Fibroblast of mammary gland (primary cell): ENCODE measurements around the gene EPN1.

ENCODE experiments used
- DNase-seq: peaks from one replicate; pipeline ENCODE4 v3.0.0-alpha.2; 2010; ENCODE audit warnings: low read depth
- H3K4me3 ChIP-seq: 2 replicates; pipeline ENCODE4 v1.5.1; 2011; ENCODE audit warnings: low read depth, mild to moderate bottlenecking, low read length, moderate library complexity; ENCODE audit not compliant: control insufficient read depth
- TF ChIP-seq, protein P1 (sequence below): conservative IDR thresholded peaks from 2 replicates; pipeline ENCODE4 v1.5.1; 2011; ENCODE audit warnings: low read depth, low read length, inconsistent platforms; ENCODE audit not compliant: control insufficient read depth, insufficient read depth

EPN1 gene

DNA sequence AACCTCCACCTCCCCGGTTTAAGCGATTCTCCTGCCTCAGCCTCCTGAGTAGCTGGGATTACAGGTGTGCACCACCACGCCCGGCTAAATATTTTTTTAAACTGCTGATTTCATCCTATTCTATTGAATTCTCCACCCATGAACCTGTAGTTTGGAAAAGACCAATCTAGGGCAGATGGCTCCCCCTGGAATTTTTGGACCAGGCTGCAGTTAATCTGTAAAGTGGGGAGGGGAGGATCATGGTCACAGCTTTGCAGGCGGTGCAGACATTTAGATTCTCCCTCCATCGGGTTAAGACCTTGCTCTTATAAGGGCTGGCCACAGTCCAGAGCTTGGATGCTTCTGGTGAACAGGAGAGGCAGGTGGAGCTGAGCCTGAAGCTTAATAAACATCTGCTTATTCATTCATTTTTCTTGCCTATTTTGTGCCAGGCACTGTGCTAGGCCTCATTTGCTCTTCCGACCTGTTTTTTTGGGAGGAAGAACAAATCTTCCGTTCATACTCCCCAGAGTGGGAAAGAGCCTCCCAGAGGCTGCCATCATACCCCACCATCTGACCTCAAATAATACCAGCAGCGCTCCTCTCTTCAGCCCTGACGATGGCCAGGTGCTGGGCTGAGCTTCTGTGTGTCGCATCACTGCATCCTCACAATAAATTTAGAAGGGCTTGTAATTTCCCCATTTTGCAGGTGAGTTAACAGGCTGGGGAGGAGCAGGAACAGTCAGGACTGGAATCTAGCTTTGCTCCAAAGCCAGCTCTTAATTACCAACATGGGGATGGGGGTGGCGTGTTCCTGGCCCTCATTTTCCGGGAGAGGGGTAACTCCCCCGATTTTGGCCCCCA lies 27.9 kb upstream of the EPN1 start:
- DNase-seq, result no peak
- H3K4me3 ChIP-seq, result peak overlapping the region; percentile 59
- TF ChIP-seq, protein P1, sequence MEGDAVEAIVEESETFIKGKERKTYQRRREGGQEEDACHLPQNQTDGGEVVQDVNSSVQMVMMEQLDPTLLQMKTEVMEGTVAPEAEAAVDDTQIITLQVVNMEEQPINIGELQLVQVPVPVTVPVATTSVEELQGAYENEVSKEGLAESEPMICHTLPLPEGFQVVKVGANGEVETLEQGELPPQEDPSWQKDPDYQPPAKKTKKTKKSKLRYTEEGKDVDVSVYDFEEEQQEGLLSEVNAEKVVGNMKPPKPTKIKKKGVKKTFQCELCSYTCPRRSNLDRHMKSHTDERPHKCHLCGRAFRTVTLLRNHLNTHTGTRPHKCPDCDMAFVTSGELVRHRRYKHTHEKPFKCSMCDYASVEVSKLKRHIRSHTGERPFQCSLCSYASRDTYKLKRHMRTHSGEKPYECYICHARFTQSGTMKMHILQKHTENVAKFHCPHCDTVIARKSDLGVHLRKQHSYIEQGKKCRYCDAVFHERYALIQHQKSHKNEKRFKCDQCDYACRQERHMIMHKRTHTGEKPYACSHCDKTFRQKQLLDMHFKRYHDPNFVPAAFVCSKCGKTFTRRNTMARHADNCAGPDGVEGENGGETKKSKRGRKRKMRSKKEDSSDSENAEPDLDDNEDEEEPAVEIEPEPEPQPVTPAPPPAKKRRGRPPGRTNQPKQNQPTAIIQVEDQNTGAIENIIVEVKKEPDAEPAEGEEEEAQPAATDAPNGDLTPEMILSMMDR, result no peak

DNA sequence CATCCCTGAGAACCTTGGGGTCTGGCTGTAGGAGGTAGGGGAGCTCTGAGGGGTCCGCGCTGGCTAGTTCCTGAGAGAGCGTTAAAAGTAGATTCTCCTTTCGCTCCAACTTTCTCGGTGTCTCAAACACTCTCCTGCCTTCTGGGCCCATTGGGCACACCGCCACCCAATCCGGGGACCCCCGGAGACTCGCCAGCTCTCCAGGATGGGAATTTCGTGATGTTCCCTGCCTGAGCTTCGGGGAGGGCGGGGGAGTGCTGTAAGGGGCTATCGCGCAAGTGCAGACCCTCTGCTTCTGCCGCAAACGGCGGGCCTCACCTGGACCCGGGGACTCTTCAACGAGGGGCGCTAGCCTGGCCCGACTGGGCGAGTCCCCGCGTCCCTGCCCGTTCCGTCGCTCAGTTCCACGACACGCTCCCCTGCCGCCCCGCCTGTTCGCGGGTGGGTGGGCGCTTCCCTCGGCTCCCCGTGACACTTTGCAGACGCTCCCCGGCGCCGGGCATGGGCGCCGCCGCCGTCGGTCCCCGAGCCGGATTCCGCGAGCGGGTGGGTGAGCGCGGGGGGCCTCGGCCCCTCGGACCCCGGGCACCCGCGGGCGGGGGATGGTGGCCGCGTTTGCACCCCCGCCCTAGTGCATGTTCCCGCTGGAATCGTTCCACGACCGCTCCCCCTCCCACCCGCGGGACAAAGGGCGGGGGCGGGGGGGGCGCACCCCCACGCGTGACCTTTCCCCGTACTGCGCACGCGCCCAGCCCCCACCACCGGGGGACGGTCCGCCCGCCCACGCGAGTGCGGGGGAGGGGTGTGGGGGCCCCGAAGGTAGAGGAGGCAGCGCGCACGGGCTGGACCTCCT lies 27.1 kb upstream of the EPN1 start, which contains the start of gene CCDC106:
Gene CCDC106, plus strand, starts transcription at position 481 of the 853 bp plus-strand sequence. CDS start 835 bp downstream, outside the sequence.
- TF ChIP-seq, protein P1, result no peak
- peak; percentile 56 for DNase-seq
- peak within 1 kb of the TSS; percentile 59 for H3K4me3 ChIP-seq

DNA sequence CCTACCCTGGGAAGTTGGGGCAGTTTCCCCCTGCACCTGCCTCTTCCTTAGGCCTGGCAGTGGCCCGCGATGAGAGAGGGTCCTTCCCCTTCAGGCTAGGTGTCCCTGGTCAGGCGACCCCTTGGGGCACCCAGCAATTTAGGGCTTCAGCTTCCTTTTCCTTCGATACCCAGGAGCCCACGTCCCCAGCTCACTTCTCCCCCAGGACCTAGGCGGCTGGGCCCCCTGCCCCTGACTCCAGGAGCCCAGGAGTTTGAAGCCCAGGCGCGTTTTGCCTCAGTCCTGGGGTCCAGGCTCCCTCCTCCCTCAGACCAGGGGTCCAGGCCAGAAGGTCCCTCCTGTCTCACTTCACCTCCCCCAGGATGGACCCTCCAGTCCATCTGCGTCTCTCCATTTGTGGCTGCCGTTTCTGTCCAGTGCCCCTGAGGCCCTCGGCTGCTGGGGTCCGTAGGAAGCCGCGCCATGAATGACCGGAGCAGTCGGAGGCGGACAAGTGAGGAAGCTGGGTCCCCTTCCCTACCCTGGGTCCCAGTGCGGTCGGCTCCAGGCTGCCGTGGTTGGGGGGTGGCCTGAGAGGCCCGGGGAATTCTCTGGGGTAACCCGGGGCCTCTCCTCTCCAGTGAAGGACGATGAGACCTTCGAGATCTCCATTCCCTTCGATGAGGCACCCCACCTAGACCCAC lies 26.3 kb upstream of the EPN1 start:
- no peak for DNase-seq
- H3K4me3 ChIP-seq, result peak overlapping the region; percentile 59
- TF ChIP-seq, protein P1, result no peak

DNA sequence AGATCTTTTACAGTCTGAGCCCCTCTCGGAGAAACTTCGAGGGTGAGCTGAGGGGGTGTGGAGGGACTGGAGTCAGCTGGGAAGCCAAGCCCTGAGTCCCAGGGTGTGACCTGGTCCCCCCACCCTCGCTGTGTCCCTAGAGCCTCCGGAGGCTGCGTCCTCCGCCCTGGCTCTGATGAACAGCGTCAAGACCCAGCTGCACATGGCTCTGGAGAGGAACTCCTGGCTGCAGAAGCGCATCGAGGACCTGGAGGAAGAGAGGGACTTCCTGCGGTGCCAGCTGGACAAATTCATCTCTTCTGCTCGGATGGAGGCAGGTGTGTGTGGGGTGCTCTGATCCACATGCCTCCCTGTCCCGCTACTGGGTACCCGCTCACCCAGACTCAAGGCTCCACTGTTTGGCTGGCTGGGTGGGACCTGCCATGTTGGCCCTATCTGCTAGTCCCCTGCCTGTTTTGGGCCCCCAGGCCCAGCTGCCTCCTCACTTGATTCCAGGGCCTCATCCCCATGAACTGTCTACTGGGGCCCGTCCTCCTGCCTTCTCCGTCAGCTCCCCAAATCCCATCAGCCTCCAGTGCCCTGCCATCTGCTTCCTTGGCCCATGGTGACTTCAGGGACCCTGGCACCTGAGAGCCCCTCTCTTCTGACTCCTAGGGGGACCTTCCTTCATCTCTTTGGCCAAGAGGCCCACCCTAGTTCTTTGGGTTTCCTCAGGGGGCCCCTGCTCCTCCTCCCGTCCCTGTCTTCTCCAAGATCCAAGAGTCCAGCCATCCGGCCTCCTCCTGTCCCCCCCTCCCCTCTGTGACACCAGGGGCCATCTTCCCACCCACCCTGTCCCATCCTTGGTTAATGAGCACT lies 25.5 kb upstream of the EPN1 start:
- no peak overlapping the region for H3K4me3 ChIP-seq
- no peak for DNase-seq
- TF ChIP-seq, protein P1, result no peak

DNA sequence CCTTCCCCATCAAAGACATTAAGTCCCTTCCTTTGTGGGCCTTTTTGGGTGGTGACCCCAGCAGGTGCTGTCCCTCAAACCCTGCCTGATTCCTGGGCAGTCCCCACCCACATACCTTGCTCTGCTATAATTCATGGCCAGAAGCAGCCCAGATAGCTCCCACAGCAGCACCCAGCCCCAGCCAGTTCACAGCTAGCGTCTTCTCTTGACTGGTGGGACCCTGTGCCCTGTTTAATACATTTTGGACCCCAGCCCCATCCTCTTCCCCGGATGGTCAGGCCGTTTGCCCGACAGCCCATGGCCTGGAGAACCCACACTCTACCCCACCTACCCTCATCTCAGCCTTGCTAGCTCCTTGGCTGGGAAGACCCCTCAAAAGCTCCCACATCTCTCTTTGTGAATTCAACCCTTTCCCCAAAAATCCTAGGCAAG lies 24.9 kb upstream of the EPN1 start:
- DNase-seq, result no peak
- no peak overlapping the region for H3K4me3 ChIP-seq
- TF ChIP-seq, protein P1, result no peak
